NCI-H748 treated with DMSO at 0.1 percent for 48 hours (cell line): ENCODE results near the gene ITGB8.

Experiments used
- DNase-seq: peaks from one replicate; lab custom pipeline; 2025; lab: John Stamatoyannopoulos, UW

ITGB8 gene

DNA sequence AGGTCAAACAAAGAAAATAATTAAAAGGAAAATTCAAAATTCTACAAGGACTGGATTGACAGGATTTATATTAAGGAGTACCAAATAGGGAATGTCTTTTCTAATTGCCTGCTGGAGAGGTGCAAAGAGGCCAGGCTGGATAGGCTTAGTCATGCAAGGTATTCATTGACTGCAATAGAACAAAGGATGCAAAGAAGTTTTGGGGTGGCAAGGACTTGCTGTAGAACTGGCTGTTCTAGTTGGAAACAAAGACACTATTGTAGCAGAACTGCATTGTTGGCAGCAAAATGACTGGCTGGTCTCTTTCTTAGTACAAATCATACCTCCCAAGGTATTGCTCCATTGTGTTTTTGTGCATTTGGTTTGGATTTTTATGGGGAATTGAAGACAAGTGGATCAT is 10.1 kb downstream of the ITGB8 start:
- DNase-seq: no peak

DNA sequence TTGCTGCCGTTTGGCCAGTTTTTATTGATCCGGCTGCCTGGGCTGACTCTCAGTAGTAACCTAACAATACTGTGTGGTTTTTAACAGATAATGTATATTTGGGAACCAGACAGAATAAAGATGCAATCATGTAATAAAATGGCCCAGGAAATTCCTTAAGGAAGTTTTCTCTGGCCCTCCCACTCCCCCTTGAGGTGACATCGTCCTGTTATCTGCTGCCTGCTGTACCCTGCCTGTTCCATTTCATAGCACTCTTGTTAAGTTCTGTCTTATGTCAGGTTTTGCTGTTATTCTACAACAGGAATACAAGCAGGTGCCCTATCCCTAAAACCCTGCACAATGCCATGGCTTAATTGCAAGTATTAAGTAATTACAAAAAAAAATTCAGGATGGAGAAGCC is 12.5 kb downstream of the ITGB8 start:
- no peak for DNase-seq

DNA sequence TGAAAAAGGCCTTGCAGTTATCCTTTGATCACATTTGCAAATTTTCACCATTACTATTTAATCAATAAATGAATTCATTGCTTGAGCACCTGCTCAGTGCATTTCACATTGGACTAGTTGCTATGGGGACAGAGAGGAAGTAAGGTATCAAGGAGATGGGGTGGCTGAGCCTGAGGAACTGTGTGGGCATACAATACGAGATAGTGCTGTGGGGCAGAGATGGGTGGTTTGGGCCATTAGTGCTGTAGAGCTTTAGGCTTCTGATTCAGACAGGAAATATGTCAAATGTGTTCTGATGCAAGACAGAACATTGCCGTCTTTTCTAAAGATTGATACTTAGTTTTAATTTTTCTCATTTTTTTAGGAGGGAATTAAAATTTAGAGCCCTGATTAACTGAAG is 13.2 kb downstream of the ITGB8 start:
- DNase-seq: no peak

DNA sequence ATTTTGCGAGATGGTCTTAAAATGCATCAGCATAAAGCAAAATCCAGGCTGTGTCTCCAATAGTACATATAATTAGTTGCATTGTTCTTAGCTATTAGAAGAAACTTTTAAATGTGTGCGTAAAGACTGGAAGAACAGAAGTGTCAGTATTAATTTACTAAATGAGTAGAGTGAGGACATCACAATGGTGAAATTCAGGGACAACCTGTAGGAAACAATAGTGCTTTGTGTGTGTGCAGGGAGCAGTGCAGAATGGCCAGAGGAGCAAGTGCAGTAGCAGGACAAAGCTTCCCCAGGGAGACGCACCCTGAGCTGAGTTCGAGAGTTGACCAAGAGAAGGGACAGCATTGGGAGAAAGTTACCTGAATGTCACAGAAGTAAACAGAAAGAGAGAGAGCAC is 13.7 kb downstream of the ITGB8 start:
- DNase-seq: no peak

DNA sequence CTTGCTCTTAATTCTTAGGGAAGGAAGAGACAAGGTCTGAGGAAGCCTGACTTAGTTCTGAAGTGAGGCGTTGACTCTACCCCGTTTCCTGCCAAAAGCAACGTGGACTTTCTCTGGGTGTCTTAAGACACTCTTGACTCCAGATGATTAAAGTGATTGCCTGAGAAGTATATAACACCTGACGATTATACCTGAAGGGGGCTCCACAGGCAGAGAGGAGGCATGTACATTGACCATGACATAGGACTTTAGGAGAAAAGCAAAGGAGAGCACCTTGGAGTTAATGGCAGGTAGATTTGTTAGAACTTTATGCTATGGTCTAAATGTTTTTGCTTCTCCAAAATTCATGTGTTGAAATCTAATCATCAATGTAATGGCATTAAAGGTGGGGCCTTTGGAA is 15.9 kb downstream of the ITGB8 start:
- DNase-seq: no peak

DNA sequence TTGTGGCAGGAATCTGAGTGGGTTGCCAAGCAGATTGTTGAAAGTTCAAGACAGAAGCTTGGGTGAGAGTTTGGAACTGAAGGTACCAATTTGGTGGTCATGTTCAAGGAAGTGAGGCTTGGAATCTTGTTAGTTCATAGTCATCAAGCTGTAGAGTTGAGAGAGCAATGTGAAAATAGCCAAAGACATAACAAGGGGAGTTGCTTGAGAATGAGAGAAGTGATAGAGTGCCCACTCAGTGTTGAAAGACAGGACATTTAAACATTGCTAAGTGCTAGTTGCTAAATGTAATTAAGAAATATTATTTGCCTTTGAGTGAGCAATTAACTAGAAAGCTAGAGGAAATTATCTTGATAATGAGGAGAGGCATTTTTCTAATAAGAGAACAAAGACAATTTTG is 17.0 kb downstream of the ITGB8 start:
- no peak for DNase-seq

DNA sequence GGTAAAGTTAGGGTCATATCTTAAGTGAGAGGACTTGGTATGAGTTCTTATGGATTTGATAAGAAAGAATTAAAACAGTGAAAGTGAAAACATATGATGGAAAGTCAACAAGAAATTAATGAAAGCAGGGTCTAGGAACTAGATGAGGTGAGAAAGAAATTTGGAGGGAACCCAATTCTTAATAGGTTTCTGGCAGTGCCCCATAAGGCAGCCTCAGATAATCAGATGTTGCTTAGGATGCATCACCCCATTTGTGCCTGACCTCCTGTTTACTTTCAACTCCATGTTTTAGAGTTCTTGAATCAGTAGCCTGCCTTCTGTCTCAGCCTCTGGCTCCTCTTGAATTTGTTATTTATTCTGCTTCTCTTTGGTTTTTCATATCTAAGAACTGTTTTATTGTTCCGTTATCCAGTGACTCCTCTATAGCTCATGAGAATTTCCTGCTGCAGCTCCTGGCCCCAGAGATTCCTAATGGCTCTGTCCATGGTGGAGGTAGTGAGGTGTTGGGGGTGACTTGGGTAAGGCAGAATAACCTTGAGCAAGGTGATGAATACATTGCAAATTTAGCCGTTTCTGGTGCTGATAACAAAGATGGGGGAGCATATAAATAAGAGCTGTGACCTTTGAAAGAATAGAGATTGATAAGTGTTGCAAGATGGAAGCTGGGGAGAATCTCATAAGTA is 17.6 kb downstream of the ITGB8 start:
- no peak for DNase-seq

DNA sequence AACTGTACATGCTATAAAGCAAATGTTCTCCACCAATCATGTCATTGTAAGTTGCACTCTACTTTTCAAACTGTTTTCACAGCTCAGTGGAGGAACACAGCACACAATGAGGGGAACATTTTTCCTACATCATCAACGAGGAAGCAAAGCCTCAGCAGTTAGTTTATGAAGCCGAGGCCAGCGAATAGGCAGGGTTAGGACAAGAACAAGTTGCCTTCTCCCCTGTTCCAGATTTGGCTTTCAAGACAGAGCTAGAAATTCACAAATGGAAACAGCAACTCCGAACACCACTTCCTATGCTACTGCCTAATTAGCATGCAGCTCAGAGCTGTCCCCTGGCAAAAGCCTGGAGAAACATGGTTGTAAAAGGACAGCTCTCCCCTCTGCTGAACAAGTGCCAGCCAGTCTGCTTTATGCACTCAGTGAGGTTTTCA is 19.8 kb downstream of the ITGB8 start:
- DNase-seq: no peak

DNA sequence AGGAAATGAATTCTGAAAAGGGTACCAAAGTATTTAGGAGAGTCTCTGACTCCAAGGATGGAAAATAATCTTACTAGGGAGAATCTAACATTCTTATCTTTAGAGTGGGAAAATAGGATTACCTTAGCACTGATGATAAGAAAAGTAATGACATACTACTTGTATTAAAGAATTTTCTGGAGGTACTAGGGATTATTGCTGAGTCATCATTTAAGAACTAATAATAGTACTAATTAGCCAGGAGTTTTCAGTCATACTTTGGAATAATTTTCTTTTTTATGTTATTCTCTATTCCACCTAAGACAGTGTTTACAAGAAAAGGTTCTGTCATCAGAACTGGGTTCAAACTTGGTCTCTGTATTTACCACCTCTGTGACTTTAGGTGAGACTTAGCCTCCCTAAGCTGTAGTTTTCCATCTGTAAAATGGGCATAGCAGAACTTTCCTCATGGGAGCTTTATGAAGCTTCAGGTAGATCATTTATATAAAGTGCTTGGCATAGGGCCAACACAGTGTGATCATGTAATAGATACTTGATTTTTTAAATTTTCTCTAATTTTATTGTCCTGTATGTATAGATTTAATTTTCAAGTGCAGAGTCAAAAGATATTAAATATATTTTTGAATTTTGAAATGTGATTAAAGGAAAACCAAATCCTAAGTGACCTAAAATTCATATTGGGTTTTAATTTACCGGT is 20.4 kb downstream of the ITGB8 start:
- DNase-seq: no peak

DNA sequence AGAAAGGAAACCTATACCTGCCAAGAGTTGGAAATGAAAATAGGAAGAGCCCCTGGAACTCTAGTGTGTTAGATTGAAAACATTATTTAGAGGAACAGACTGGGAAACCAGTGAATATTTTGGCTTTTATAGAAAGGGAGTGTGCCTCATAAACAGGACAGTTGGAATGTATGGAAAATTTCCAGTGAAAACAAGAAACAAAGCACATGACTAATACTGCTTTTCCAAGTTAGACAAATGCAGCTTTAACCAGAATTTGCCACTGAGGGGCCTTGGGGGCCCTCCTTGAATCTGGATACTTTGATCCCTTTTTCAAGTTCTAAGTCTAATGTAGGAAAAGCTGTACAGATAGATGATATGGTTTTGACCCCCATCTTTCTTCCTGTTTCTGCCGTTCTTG is 21.2 kb downstream of the ITGB8 start:
- DNase-seq: no peak

DNA sequence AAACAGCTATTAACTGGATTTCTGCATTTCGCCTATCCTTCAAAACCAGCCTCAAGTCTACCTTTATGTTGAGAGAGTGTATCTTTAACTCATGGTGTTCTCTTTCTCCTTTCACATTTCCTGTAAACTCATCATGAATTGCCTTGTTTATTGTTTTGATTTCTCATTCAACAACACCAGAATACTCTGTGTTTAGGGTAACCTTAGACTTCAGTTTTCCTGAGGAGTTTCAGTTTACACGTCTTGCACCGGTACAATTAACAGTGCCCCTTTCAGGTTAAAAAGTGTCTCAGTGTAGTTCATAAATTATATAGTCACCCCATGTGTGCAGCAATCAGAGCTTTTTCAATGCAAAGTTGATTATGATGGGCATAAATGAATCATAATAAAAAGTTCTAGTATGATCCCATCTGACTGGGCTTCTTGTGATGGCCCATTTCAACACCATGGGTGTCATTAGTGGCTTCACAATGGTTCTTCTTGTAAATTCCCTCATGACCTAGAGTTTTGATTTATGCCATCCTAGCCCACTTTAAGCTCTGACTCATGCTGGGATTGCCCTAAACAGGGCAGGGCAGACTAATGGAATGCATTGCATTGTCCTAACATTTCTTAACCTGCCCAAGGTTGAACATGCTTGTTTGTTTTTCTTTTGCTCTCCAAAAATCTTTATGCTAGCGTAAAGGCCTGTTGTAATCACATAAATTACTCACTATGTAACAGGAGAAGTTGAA is 22.0 kb downstream of the ITGB8 start:
- no peak for DNase-seq

DNA sequence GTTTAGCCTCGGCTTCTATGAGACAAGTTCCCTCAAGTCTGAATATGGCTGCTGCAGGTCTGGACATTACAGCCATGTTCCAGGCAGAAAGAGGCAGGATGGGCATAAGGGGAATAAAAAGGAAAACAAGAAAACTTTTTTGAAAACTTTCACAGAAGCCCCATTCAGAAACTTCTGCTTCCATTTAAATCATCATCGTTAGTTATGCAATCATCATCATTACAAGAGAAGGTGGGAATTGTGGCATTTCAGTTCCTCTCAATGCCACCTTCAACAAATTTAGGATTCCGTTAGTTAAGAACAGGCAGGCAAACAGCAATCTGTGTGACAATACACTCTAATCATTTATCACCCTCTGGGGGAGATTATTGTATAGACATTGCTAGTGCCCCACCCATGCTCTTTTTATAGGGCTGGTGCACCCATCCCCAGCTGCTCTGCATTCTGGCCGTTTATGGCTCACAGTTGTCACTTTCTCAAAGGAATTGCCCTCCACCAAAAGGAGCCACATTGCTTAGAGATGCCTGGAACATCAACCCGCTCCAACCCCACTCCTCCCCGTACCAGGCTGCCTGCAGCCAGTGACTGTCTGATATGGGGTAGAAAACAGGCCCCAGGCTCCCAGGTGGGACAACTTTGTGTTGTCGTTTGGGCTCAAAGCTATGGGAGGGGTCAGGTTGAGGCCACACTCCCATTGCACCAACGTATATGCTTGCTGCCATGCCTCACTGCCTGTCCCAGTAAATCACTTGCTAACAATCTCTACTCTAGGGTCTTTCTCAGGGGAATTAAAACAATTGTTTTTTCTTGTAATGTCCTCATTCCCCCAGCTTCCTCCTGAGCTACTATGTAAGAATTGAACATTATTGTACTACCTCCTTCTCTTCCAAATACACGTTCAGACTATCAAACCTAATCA is 24.2 kb downstream of the ITGB8 start:
- no peak for DNase-seq

DNA sequence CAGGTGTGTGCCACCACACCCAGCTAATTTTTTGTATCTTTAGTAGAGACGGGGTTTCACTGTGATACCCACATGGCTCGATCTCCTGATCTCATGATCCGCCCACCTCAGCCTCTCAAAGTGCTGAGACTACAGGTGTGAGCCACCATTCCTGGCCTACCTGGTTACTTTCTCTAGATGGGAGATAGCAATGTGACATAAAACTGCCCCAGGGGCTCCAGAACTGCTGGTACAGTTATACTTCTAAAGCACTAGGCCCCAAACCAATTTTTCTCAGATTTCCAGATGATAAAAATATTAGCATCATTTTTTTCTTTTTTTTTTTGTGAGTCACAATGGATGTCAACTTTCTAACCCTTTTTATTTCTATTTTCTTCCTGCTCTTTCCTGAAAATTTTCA is 27.4 kb downstream of the ITGB8 start:
- no peak for DNase-seq

DNA sequence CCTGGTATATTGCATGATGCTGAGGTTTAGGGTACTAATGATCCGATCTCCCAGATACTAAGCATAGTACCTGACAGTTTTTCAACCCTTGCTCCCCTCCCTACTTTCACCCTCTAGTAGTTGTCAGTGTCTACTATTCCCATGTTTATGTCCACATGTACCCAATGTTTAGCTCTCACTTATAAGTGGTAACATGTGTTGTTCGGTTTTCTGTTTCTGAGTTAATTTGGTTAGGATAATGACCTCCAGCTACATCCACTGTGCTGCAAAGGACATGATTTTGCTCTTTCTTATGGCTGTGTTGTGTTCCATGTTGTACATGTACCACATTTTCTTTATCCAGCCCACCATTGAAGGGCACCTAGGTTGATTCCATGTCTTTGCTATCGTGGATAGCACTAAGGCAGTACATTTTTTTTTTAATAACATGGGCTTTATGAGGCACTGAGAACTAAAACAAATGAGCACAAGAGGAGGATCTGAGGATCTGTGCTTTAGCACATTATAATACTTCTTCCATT is 28.1 kb downstream of the ITGB8 start:
- no peak for DNase-seq

DNA sequence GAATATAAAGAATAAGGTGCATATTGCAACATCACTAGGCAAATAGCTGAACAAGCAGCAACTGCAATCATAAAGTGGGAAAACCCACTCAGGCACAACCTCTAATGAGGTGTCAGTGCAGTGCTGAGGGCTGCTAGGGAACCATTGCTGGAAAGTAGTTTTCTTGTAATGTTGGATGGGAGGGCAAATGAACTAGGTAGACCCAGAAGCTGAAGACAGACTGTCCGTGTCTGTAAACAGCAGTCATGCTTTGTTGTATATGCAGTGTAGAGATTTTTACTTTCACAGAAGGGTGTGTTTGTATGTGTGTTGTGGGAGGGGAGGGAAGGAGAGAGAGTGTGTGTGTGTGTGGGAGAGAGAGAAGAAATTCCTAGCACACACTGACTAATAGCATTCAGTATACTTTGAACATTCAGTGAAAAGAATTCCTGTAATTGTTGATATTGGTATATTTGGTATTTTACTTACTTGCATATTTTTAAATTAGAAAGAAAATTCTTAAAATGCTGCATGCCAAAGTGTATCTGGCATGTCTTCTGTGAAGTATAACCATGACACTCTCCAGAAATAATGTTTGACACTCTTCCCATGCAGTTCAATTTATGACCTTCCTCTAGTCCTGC is 28.8 kb downstream of the ITGB8 start:
- no peak for DNase-seq

DNA sequence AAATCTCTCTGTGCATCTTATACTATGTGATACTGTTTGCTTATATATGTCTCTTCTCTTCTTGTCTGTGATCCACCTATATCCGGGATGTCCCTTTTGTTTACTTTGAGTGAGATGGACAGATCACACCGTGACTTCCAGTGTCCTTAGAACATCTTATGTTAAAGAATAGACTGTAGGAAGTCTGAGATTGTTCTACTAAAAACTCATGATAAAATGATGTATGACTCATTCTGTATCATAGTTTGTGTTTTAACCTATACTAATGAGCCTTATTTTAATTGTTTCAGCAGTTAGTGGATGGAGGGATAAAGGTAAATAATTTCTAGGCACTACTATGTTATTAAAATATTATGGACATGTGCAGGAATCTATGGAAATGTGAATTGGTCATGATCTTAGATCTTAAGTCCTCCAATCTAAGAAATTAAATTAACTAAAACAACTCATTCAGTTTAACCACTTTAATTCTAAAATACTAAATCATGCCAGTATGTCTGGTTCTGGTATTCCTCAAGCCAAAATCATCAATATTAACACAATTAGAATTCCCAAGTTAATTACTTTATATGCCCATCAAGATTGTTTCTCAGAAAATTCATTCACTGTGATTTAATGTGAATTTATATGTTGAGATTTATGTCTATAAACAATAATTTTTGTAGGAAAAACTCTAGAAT is 32.0 kb downstream of the ITGB8 start:
- no peak for DNase-seq

DNA sequence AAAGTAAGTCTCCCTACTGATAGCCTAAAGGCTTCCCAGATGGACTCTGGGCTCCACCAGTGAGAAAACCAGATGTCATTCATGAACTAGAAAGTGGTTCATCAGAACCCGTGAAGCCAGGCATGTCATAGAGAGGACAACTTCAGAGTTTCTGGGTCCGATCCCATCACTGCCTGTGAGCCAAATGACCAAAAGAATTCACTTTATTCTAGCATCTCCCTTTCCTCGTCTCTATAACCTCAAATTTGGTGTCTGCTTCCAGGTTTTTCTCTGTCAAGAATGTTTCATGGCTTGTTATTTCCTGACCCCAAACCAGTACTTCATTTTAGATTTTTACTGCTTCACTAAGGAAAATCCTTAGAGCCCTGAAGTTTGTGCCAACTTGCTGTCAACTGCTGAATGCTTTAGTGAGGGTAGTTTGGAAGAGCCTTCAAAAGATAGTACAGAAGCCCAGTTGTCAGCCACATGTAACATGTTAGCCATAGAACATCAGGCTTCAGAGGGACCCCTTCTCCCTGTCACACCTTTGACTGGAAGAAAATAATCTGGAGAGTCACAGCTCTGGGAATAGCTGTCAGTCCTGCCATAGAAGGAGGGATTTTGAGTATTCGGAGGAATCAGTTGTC is 34.0 kb downstream of the ITGB8 start:
- no peak for DNase-seq

DNA sequence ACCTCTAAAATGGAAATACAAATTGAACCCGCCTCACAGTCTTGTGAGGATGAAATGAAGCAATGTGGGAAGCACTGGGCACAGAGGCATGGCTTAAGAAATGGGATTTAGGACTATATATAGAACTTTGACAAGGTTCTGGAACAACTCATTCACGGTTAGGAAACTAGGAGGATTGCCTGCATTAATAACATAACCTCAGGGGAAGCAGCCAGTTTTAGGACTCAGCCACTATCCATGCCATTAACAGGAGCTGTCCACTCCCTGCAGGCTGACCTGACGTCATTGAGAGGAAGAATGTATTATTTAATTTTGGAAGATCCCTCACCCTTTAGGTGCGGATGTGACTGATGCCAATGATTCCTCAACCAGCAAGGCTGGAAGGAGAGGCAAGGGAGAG is 34.8 kb downstream of the ITGB8 start:
- no peak for DNase-seq

DNA sequence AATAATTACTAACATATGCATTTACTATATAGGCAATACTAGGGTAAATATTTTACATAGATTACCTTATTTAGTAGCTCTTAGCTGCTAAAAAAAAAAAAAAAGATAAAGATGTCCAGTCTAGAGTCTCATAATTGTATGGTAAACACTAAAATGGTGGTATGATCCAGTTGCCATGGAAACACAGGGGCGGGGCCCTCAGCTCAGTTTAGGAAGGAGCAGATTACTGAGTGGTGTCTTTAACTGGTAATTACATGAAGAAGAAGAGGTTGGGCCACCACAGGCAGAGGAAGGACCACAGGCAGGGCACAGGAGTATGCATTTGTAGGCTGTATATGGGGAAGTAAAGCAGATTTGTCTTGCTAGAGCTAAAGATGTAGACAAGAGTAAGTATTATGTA is 43.7 kb downstream of the ITGB8 start:
- DNase-seq: peak; percentile 81

DNA sequence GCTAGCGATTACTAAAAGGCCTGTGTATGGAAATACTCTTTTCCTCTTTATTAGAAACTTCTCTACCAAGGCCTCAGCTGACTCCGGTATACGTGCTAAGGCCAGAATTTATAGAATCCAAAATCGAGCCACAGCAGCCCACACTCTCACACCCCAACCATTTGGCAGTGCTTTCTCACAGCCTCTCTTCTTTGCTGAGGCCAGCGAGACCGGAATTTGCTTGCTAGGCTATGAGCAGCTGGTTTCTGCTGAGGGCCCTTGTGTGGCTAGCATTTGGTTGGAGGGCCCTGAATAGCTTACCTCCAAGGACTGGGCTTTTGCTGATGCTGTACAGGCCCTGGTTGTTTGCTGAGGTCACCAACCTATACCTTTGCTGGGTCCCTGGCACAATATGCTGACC is 46.1 kb downstream of the ITGB8 start:
- no peak for DNase-seq
